Measurements from ENCODE around the gene SKIDA1. TPM values are rescaled to one million over a fixed set of nuclear protein-coding genes. Genes with fewer than 3 reads are reported as not detected.
A peak's percentile ranks its signal among the peaks of the same experiment; 100 is the strongest.

Gene SKIDA1
- total RNA-seq, 1 experiment from 2014 or later, result 9.4 TPM

DNA sequence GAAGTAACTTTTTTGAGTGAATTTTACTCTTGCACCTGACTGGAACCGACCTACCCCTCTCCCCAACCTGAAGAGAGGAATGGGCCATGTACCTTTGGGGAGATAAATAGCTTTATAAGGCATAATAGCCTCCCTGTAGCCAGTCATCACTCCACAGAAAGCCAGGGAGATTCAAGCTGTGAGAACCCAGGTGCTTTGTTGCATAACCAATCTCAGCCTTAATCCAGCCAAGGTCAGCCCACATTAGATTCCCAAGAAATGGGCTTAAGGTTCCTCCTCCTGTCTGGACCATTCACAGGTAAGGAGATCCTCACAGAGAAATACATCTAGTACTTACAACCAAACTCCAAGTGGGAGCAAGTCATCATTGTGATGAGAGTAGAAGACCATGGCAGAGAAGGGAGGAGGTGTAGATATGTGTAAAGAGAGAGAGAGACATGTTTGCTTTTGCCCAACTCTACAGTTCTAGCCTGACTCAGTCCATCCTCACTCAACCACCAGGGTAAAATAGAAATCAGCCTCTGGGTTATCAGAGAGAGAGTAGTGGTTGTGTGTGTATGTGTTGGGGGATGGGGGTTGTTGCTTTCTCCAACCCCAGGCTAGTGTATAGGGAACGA is 23.6 kb downstream of the SKIDA1 start:
- ATAC-seq (no peak), DNase-seq (ENCODE audit: low spot score) (no peak)
- no peaks in the 10 kb centered on the region for H3K36me3 Mint-ChIP-seq
- ChIA-PET POLR2A (interaction anchor here (0.6 kb wide), 1 partner anchor 9 kb away, joined by 4 read pairs; no protein-coding TSS in a partner anchor), CTCF (interaction anchor here (1.0 to 1.8 kb wide), 3 partner anchors 7 to 230 kb away, joined by 3 to 5 read pairs (median 4); no protein-coding TSS in a partner anchor)
- H3K4me1 Mint-ChIP-seq, result peaks cover 85% of the 10 kb centered on the region
- H3K9me3 Mint-ChIP-seq, result no peaks in the 10 kb centered on the region
- H3K27me3 Mint-ChIP-seq (ENCODE audit: low read depth), result peaks cover 46% of the 10 kb centered on the region
- no peak for TF ChIP-seq ZBTB21 (CRISPR knock-in tag; IDR thresholded peaks at IDR 0.05; ENCODE audit: borderline replicate concordance)
- no peak for TF ChIP-seq ZNF263 (CRISPR knock-in tag; IDR thresholded peaks at IDR 0.05; ENCODE audit: low read depth)
- TF ChIP-seq ZNF423 (CRISPR knock-in tag; IDR thresholded peaks at IDR 0.05), result peak; percentile 35; the same call in 1 of the 2 replicates
- TF ChIP-seq ZNF121 (CRISPR knock-in tag; IDR thresholded peaks at IDR 0.05), result no peak
- no peak overlapping the region for H3K4me3 Mint-ChIP-seq
- peak overlapping the region; percentile 24; the same call in 1 of the 2 replicates for H3K27ac Mint-ChIP-seq

- H3K9me3 Mint-ChIP-seq, result no peaks in the 10 kb centered on the region
- ChIA-PET CTCF (interaction anchor here (0.7 to 1.8 kb wide), 4 partner anchors 8 to 452 kb away, joined by 3 to 5 read pairs (median 4); no protein-coding TSS in a partner anchor), POLR2A (interaction anchor here (0.8 to 6.1 kb wide), 4 partner anchors 8 to 25 kb away, joined by 4 to 103 read pairs (median 14); partner anchors contain the start of gene SKIDA1)
- H3K4me3 Mint-ChIP-seq, result peak overlapping the region; percentile 80
- no peak for DNase-seq (ENCODE audit: low spot score)
- H3K27me3 Mint-ChIP-seq (ENCODE audit: low read depth), result peaks cover 38% of the 10 kb centered on the region
- ATAC-seq, result peak; percentile 2; the same call in 1 of the 2 replicates
- H3K27ac Mint-ChIP-seq, result peak overlapping the region; percentile 78
- TF ChIP-seq NFE2L1 (CRISPR knock-in tag; IDR thresholded peaks at IDR 0.05) (no peak), ZNF232 (CRISPR knock-in tag; IDR thresholded peaks at IDR 0.05) (0 out of 2 replicates have a peak, but pooled peaks have one; percentile 24), TCF7 (CRISPR knock-in tag; IDR thresholded peaks at IDR 0.05; ENCODE audit: low read depth) (no peak), ESRRA (CRISPR knock-in tag; IDR thresholded peaks at IDR 0.05; ENCODE audit: borderline replicate concordance) (no peak), FOXP4 (CRISPR knock-in tag; IDR thresholded peaks at IDR 0.05) (no peak)
- TF ChIP-seq, protein P1, sequence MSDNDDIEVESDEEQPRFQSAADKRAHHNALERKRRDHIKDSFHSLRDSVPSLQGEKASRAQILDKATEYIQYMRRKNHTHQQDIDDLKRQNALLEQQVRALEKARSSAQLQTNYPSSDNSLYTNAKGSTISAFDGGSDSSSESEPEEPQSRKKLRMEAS (CRISPR knock-in tag; IDR thresholded peaks at IDR 0.05), result no peak
- TF ChIP-seq, protein P2, sequence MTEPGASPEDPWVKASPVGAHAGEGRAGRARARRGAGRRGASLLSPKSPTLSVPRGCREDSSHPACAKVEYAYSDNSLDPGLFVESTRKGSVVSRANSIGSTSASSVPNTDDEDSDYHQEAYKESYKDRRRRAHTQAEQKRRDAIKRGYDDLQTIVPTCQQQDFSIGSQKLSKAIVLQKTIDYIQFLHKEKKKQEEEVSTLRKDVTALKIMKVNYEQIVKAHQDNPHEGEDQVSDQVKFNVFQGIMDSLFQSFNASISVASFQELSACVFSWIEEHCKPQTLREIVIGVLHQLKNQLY (CRISPR knock-in tag; IDR thresholded peaks at IDR 0.05), result no peak
- H3K4me1 Mint-ChIP-seq, result peaks cover 77% of the 10 kb centered on the region
- no peaks in the 10 kb centered on the region for H3K36me3 Mint-ChIP-seq
Measured at GRCh38 chr10:21501091-21501490, 24.4 kb downstream of the SKIDA1 start.

DNA sequence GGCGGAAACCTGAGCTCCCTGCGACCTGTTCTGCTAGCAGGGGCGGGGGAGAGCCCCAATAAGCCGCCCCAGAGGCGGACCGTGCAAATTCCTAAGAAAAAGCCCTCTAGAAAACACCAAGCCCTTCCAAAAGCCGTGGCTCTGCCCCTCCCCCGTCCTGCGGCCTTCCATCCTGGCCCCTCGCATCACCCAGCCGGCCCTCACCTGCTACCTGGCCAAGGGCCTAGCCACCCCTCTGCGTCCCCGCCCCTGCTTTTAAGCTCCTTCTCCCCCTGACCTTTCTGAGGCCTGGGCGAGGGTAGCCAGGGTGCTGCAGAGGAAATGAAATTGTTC is 24.9 kb downstream of the SKIDA1 start:
- CTCF ChIA-PET, result interaction anchor here (0.7 to 1.8 kb wide), 4 partner anchors 8 to 453 kb away, joined by 3 to 5 read pairs (median 4); no protein-coding TSS in a partner anchor
- Mint-ChIP-seq H3K36me3 (no peaks in the 10 kb centered on the region), H3K27ac (peak overlapping the region; percentile 78; the same call in 1 of the 2 replicates), H3K4me1 (peaks cover 72% of the 10 kb centered on the region), H3K4me3 (peak overlapping the region; percentile 80), H3K27me3 (ENCODE audit: low read depth) (peaks cover 34% of the 10 kb centered on the region), H3K9me3 (no peaks in the 10 kb centered on the region)
- DNase-seq (ENCODE audit: low spot score) (no peak), ATAC-seq (peak; percentile 8)
- POLR2A ChIA-PET, result interaction anchor here (0.7 to 6.1 kb wide), 7 partner anchors 8 to 224 kb away, joined by 3 to 103 read pairs (median 4); partner anchors contain the start of gene SKIDA1
- TF ChIP-seq ZNF219 (CRISPR knock-in tag; IDR thresholded peaks at IDR 0.05; ENCODE audit: borderline replicate concordance) (no peak), TCF7 (CRISPR knock-in tag; IDR thresholded peaks at IDR 0.05; ENCODE audit: low read depth) (no peak), ATF1 (CRISPR knock-in tag; IDR thresholded peaks at IDR 0.05) (no peak), FOXK1 (CRISPR knock-in tag; IDR thresholded peaks at IDR 0.05) (no peak), STAT6 (CRISPR knock-in tag; conservative IDR thresholded peaks at IDR 0.05; ENCODE audit: low read depth) (no peak), KAT7 (CRISPR knock-in tag; IDR thresholded peaks at IDR 0.05; ENCODE audit: borderline replicate concordance) (0 out of 2 replicates have a peak, but pooled peaks have one; percentile 4)
- TF ChIP-seq, protein P3, sequence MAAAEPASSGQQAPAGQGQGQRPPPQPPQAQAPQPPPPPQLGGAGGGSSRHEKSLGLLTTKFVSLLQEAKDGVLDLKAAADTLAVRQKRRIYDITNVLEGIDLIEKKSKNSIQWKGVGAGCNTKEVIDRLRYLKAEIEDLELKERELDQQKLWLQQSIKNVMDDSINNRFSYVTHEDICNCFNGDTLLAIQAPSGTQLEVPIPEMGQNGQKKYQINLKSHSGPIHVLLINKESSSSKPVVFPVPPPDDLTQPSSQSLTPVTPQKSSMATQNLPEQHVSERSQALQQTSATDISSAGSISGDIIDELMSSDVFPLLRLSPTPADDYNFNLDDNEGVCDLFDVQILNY (CRISPR knock-in tag; IDR thresholded peaks at IDR 0.05), result no peak
- TF ChIP-seq, protein P2 (CRISPR knock-in tag; IDR thresholded peaks at IDR 0.05), result no peak
